Measurements from ENCODE around the gene HMGB1.

GRCh38 chr13:30408319-30409101 is 57.2 kb downstream of the HMGB1 start:
- TF ChIP-seq CTCF (IDR thresholded peaks at IDR 0.05) (peak; percentile 77 to 91 (median 86)), POLR2A (IDR thresholded peaks at IDR 0.05) (peak in 1 of 2 donors; percentile 14)

Measured in Peyer's patch (tissue), 4 donors.